Measurements from ENCODE around the gene MBOAT1. TPM values are rescaled to one million over a fixed set of nuclear protein-coding genes. Genes with fewer than 3 reads are reported as not detected.

Gene MBOAT1
- total RNA-seq, 1 experiment from 2014 or later: 39.9 TPM

DNA sequence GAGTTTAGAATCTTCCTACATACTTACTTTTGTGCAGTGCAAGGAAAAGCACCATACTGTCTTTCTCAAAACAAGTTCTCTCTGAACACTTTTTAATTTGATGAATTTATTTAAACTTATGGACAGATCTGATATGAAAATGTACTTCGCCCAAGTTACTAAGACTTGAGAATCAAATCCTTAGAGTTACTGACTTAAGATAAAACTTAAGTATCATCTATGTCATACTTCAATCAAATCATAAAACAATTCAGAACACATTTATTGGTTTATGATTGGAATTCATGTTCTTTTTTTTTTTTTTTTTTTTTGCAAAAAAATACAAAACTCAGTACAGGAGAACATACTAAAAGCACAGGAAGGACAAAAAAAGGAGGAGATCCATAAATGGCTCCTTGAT is 77.7 kb downstream of the MBOAT1 start:
- Mint-ChIP-seq H3K27me3 (ENCODE audit: unreplicated experiment) (no peaks in the 10 kb centered on the region), H3K9me3 (ENCODE audit: low read depth, unreplicated experiment) (peaks cover 2% of the 10 kb centered on the region), H3K27ac (ENCODE audit: unreplicated experiment) (no peak overlapping the region), H3K4me1 (ENCODE audit: low read depth, unreplicated experiment) (peaks cover 9% of the 10 kb centered on the region), H3K4me3 (ENCODE audit: low read depth, unreplicated experiment) (no peak overlapping the region), H3K36me3 (ENCODE audit: insufficient read depth, unreplicated experiment) (no peaks in the 10 kb centered on the region)
- no peak for DNase-seq
- intact Hi-C loops (cut with micrococcal nuclease; ENCODE audit: unreplicated experiment): no loop called here
- CTCF ChIA-PET: interaction anchor here (0.7 kb wide), 1 partner anchor 203 kb away, joined by 3 read pairs; no protein-coding TSS in a partner anchor
- BruUV-seq (replicated peaks): no TSS peak
- TF ChIP-seq, protein P1, sequence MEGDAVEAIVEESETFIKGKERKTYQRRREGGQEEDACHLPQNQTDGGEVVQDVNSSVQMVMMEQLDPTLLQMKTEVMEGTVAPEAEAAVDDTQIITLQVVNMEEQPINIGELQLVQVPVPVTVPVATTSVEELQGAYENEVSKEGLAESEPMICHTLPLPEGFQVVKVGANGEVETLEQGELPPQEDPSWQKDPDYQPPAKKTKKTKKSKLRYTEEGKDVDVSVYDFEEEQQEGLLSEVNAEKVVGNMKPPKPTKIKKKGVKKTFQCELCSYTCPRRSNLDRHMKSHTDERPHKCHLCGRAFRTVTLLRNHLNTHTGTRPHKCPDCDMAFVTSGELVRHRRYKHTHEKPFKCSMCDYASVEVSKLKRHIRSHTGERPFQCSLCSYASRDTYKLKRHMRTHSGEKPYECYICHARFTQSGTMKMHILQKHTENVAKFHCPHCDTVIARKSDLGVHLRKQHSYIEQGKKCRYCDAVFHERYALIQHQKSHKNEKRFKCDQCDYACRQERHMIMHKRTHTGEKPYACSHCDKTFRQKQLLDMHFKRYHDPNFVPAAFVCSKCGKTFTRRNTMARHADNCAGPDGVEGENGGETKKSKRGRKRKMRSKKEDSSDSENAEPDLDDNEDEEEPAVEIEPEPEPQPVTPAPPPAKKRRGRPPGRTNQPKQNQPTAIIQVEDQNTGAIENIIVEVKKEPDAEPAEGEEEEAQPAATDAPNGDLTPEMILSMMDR (IDR thresholded peaks at IDR 0.05; ENCODE audit: unreplicated experiment): no peak

DNA sequence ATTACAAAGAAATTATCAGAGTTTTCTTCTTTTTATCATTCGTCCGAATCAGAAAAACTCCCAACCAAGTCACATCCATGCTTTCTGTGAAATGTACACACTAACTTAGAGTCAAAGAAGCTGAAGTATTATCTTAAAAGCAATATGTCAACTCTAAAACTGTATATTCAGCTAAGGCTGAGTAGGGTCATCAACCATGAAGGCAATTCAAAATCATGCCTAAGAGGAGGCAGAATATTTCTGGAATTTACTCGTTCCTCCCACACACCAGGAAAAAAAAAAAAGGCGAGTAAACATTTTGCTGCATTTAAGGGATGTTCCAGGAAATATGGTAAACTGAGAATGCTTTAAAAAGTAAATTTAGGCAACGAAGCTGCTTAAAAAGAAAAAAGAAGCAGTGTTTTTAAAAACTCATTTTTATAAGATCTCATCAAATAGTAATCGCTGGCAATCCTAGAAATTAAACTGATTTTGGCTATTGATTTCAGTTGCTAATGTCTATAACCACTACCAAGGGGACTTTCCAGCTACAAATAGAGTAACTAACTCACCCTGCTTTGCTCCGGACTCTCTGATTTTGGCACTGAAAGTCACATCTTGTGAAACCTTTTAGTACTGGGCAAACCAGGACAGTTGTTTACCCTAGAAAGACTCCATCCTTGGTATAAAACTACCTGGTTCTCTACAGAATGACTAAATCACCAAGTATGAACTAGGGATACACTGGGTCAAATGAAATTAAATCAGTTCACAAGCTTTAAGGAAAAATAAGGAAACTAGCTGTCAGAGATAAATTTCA is 82.8 kb downstream of the MBOAT1 start:
- Mint-ChIP-seq H3K36me3 (ENCODE audit: insufficient read depth, unreplicated experiment) (peaks cover 10% of the 10 kb centered on the region), H3K4me1 (ENCODE audit: low read depth, unreplicated experiment) (peaks cover 31% of the 10 kb centered on the region), H3K9me3 (ENCODE audit: low read depth, unreplicated experiment) (peaks cover 2% of the 10 kb centered on the region), H3K27ac (ENCODE audit: unreplicated experiment) (no peak overlapping the region), H3K4me3 (ENCODE audit: low read depth, unreplicated experiment) (no peak overlapping the region), H3K27me3 (ENCODE audit: unreplicated experiment) (no peaks in the 10 kb centered on the region)
- intact Hi-C loops (cut with micrococcal nuclease; ENCODE audit: unreplicated experiment): loop anchor here (5.0 kb wide), 1 partner anchor 138 kb away; no protein-coding TSS in a partner anchor
- DNase-seq: no peak
- TF ChIP-seq, protein P1 (IDR thresholded peaks at IDR 0.05; ENCODE audit: unreplicated experiment): no peak
- CTCF ChIA-PET: interaction anchor here (0.6 to 1.7 kb wide), 3 partner anchors 11 to 1186 kb away, joined by 3 read pairs; no protein-coding TSS in a partner anchor
- BruUV-seq (replicated peaks): no TSS peak

DNA sequence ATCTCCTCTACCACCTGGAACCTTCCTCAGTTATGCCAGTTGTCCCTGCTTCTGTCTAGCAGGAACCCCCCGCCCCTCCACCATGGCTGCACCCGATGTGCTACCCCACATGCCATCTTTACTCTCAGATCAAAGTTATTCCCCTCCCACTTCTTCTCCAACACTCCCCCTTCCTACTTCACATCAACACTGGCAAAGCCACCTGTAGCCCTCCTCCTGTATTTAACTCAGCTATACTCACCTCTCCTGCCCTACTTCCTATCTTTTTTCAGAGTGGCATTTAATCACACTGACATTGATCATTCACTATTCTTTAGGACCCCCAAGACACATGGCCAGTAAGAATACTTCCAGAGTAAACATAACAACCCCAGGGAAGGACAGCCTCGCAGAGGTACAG is 84.3 kb downstream of the MBOAT1 start:
- TF ChIP-seq, protein P1 (IDR thresholded peaks at IDR 0.05; ENCODE audit: unreplicated experiment): no peak
- Mint-ChIP-seq H3K4me3 (ENCODE audit: low read depth, unreplicated experiment) (no peak overlapping the region), H3K4me1 (ENCODE audit: low read depth, unreplicated experiment) (peaks cover 31% of the 10 kb centered on the region), H3K9me3 (ENCODE audit: low read depth, unreplicated experiment) (peaks cover 2% of the 10 kb centered on the region), H3K27ac (ENCODE audit: unreplicated experiment) (no peak overlapping the region), H3K36me3 (ENCODE audit: insufficient read depth, unreplicated experiment) (peaks cover 10% of the 10 kb centered on the region), H3K27me3 (ENCODE audit: unreplicated experiment) (no peaks in the 10 kb centered on the region)
- intact Hi-C loops (cut with micrococcal nuclease; ENCODE audit: unreplicated experiment): loop anchor here (5.0 kb wide), 1 partner anchor 139 kb away; no protein-coding TSS in a partner anchor
- no peak for DNase-seq
- BruUV-seq (replicated peaks): no TSS peak
- CTCF ChIA-PET: interaction anchor here (1.0 to 3.3 kb wide), 5 partner anchors 13 to 276 kb away, joined by 4 to 27 read pairs (median 8); partner anchors contain the start of gene MBOAT1

DNA sequence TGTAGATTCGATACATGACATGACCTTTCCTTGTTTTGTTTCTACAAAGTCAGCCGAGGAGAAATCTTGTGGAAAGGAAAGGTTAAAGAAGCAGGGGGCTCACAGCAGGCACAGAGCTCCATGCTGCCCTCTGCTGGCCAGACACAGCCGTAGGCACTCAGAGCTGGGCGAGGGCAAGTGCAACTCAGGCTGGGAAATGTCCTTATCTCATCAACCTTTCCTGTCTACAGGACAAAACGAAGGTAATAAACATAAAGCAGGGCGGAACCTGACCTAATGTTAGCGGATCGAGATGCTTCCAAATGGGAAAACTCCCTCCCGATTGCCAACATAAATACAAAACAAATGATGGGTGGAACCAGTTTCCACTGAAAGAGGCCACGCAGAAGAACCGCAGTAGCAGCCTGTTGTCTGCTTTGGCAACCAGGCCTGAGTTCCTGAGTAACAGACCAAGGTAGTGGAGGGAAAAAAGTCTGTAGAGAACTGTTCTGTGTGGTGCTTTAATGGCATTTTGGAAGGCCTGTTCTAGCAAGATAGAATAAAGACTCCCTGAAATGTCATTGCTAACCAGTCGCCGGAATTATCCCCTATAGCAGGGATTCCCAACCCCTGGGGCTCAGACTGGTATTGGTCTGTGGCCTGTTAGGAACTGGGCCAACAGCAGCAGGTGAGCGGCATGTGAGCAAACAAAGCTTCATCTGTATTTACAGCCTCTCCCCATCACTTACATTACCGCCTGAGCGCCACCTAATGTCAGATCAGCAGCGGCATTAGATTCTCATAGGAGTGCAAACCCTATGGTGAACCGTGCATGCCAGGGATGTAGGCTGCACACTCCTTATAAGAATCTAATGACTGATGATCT is 85.2 kb downstream of the MBOAT1 start:
- intact Hi-C loops (cut with micrococcal nuclease; ENCODE audit: unreplicated experiment): loop anchor here (1.0 to 5.0 kb wide), 4 partner anchors 35 to 140 kb away; no protein-coding TSS in a partner anchor
- peak; percentile 92 for DNase-seq
- Mint-ChIP-seq H3K27ac (ENCODE audit: unreplicated experiment) (peak overlapping the region; percentile 46), H3K4me1 (ENCODE audit: low read depth, unreplicated experiment) (peaks cover 31% of the 10 kb centered on the region), H3K27me3 (ENCODE audit: unreplicated experiment) (no peaks in the 10 kb centered on the region), H3K36me3 (ENCODE audit: insufficient read depth, unreplicated experiment) (peaks cover 10% of the 10 kb centered on the region), H3K9me3 (ENCODE audit: low read depth, unreplicated experiment) (no peaks in the 10 kb centered on the region), H3K4me3 (ENCODE audit: low read depth, unreplicated experiment) (no peak overlapping the region)
- TF ChIP-seq, protein P1 (IDR thresholded peaks at IDR 0.05; ENCODE audit: unreplicated experiment): peak; percentile 98
- no TSS peak for BruUV-seq (replicated peaks)
- CTCF ChIA-PET: interaction anchor here (0.6 to 3.3 kb wide), 38 partner anchors 9 to 1699 kb away, joined by 3 to 29 read pairs (median 4); partner anchors contain the start of gene MBOAT1

All from Calu3 (cell line).